ENCODE results near the gene BNC2.

BNC2 gene

GRCh38 chr9:16821344-16821743 lies 49.1 kb downstream of the BNC2 start:
- in situ Hi-C loops (cut with MboI; ENCODE audit: low sequenced_read_pairs): no loop called here

GRCh38 chr9:16817514-16817913 lies 53.0 kb downstream of the BNC2 start:
- in situ Hi-C loops (cut with MboI; ENCODE audit: low sequenced_read_pairs): no loop called here

- in situ Hi-C loops (cut with MboI; ENCODE audit: low sequenced_read_pairs): no loop called here
Observed at GRCh38 chr9:16817002-16817401, 53.5 kb downstream of the BNC2 start.

- in situ Hi-C loops (cut with MboI; ENCODE audit: low sequenced_read_pairs): no loop called here
Observed at GRCh38 chr9:16816011-16816410, 54.5 kb downstream of the BNC2 start.

GRCh38 chr9:16815079-16815478 lies 55.4 kb downstream of the BNC2 start:
- in situ Hi-C loops (cut with MboI; ENCODE audit: low sequenced_read_pairs): no loop called here

- in situ Hi-C loops (cut with MboI; ENCODE audit: low sequenced_read_pairs): no loop called here
Observed at GRCh38 chr9:16813838-16814237, 56.6 kb downstream of the BNC2 start.

GRCh38 chr9:16811987-16812685 lies 58.3 kb downstream of the BNC2 start:
- in situ Hi-C loops (cut with MboI; ENCODE audit: low sequenced_read_pairs): no loop called here

GRCh38 chr9:16809912-16810610 lies 60.4 kb downstream of the BNC2 start:
- in situ Hi-C loops (cut with MboI; ENCODE audit: low sequenced_read_pairs): no loop called here

- in situ Hi-C loops (cut with MboI; ENCODE audit: low sequenced_read_pairs): no loop called here
Observed at GRCh38 chr9:16806674-16807073, 63.8 kb downstream of the BNC2 start.

GRCh38 chr9:16803648-16804047 lies 66.8 kb downstream of the BNC2 start:
- in situ Hi-C loops (cut with MboI; ENCODE audit: low sequenced_read_pairs): no loop called here

GRCh38 chr9:16801871-16802466 lies 68.5 kb downstream of the BNC2 start:
- in situ Hi-C loops (cut with MboI; ENCODE audit: low sequenced_read_pairs): no loop called here

- in situ Hi-C loops (cut with MboI; ENCODE audit: low sequenced_read_pairs): no loop called here
Observed at GRCh38 chr9:16796304-16796825, 74.1 kb downstream of the BNC2 start.

- in situ Hi-C loops (cut with MboI; ENCODE audit: low sequenced_read_pairs): no loop called here
Observed at GRCh38 chr9:16794871-16795639, 75.4 kb downstream of the BNC2 start.

- in situ Hi-C loops (cut with MboI; ENCODE audit: low sequenced_read_pairs): no loop called here
Observed at GRCh38 chr9:16794103-16794502, 76.4 kb downstream of the BNC2 start.

- in situ Hi-C loops (cut with MboI; ENCODE audit: low sequenced_read_pairs): no loop called here
Observed at GRCh38 chr9:16787724-16788123, 82.7 kb downstream of the BNC2 start.

- in situ Hi-C loops (cut with MboI; ENCODE audit: low sequenced_read_pairs): no loop called here
Observed at GRCh38 chr9:16784002-16784401, 86.5 kb downstream of the BNC2 start.

GRCh38 chr9:16782490-16782889 lies 88.0 kb downstream of the BNC2 start:
- in situ Hi-C loops (cut with MboI; ENCODE audit: low sequenced_read_pairs): no loop called here

- in situ Hi-C loops (cut with MboI; ENCODE audit: low sequenced_read_pairs): no loop called here
Observed at GRCh38 chr9:16775330-16775729, 95.1 kb downstream of the BNC2 start.

GRCh38 chr9:16773617-16774016 lies 96.9 kb downstream of the BNC2 start:
- in situ Hi-C loops (cut with MboI; ENCODE audit: low sequenced_read_pairs): no loop called here

- in situ Hi-C loops (cut with MboI; ENCODE audit: low sequenced_read_pairs): no loop called here
Observed at GRCh38 chr9:16773116-16773515, 97.4 kb downstream of the BNC2 start.

- in situ Hi-C loops (cut with MboI; ENCODE audit: low sequenced_read_pairs): no loop called here
Observed at GRCh38 chr9:16771356-16771755, 99.1 kb downstream of the BNC2 start.

All from HL-60/S4 treated with phorbol 12-myristate 13-acetate at 8.2 ng/mL for 4 days and 3 days (cell line).